Caco-2 (cell line): Measurements from ENCODE around the gene ZMYND19. TPM values are rescaled to one million over a fixed set of nuclear protein-coding genes. Genes with fewer than 3 reads are reported as not detected.
"Not testable (repeated sequence)": the region's sequence is repeated elsewhere in the genome, so short reads cannot be mapped to it uniquely, and the experiment has no call there.

ENCODE experiments used
- BruUV-seq: library from RNA; stranded (reverse); fragments of 400-500 nt; replicated peaks from 2 replicates; lab custom pipeline; 2021; lab: Mats Ljungman, UMichigan
- CTCF ChIA-PET: fragments of 300-600 bp; sonication (Branson Sonifier 250); formaldehyde crosslinking; loops from one replicate; lab custom pipeline; 2022; ENCODE audit warnings: antibody characterized with exemption; lab: Charles Lee
- POLR2A ChIA-PET: fragments of 300-600 bp; sonication (Branson Sonifier 250); formaldehyde crosslinking; loops from one replicate; lab custom pipeline; 2022; ENCODE audit warnings: antibody characterized with exemption; lab: Charles Lee
- DNase-seq, 2 experiments: peaks; one replicate each; pipeline versions ENCODE4 v3.0.0 to v3.0.0-alpha.2; 2020 to 2022
- H3K27me3 ChIP-seq: replicated peaks from 2 replicates; pipeline ENCODE4 v1.6.0; 2011; ENCODE audit warnings: low read length; ENCODE audit not compliant: control insufficient read depth, insufficient read depth
- H3K36me3 ChIP-seq: 2 replicates; pipeline ENCODE4 v1.5.1; 2011; ENCODE audit warnings: low read length; ENCODE audit not compliant: control insufficient read depth, insufficient read depth
- H3K4me1 ChIP-seq: fragments of 250-450 bp; sonication (Bioruptor Pico); 2 replicates; pipeline ENCODE4 v1.5.1; 2020; ENCODE audit warnings: mild to moderate bottlenecking
- H3K4me3 ChIP-seq: 2 replicates; pipeline ENCODE4 v1.5.1; 2011; ENCODE audit warnings: low read depth, mild to moderate bottlenecking, control low read depth, low read length
- H3K9me3 ChIP-seq: fragments of 250-450 bp; sonication (Bioruptor Pico); 2 replicates; pipeline ENCODE4 v1.5.1; 2020; ENCODE audit warnings: mild to moderate bottlenecking, moderate library complexity
- H3K27ac Mint-ChIP-seq: one replicate; pipeline ENCODE4 v1.8.0; 2022; ENCODE audit warnings: mixed read lengths; ENCODE audit not compliant: unreplicated experiment
- H3K27me3 Mint-ChIP-seq: one replicate; pipeline ENCODE4 v1.8.0; 2022; ENCODE audit warnings: mixed read lengths; ENCODE audit not compliant: insufficient read depth, unreplicated experiment
- H3K36me3 Mint-ChIP-seq: one replicate; pipeline ENCODE4 v1.8.0; 2022; ENCODE audit warnings: mild to moderate bottlenecking, mixed read lengths; ENCODE audit not compliant: insufficient read depth, unreplicated experiment
- H3K4me1 Mint-ChIP-seq: one replicate; pipeline ENCODE4 v1.8.0; 2022; ENCODE audit warnings: low read depth, mixed read lengths; ENCODE audit not compliant: unreplicated experiment
- H3K4me3 Mint-ChIP-seq: one replicate; pipeline ENCODE4 v1.8.0; 2022; ENCODE audit warnings: mild to moderate bottlenecking, moderate library complexity, mixed read lengths; ENCODE audit not compliant: unreplicated experiment
- H3K9me3 Mint-ChIP-seq: one replicate; pipeline ENCODE4 v1.8.0; 2022; ENCODE audit warnings: mixed read lengths; ENCODE audit not compliant: unreplicated experiment
- CTCF ChIP-seq, 2 experiments: fragments of 200-600 bp in 1 of 2; IDR thresholded peaks; 1 replicate in 1 of 2; 2 replicates in 1 of 2; pipeline versions ENCODE4 v1.5.1 to v1.8.0; 2011 to 2022; ENCODE audit warnings: antibody characterized with exemption in 1 of 2, control low read depth in 1 of 2, inconsistent platforms in 1 of 2, low read depth in 1 of 2, low read length in 1 of 2, mild to moderate bottlenecking in 1 of 2, moderate library complexity in 1 of 2; ENCODE audit not compliant: insufficient read depth in 1 of 2, severe bottlenecking in 1 of 2, unreplicated experiment in 1 of 2
- intact Hi-C: fragments of 100-400 bp; cut with micrococcal nuclease; formaldehyde crosslinking; loops from one replicate; pipeline ENCODE4 v1.10.0; 2022; ENCODE audit not compliant: unreplicated experiment
- total RNA-seq: library from RNA; stranded (reverse); gene quantifications from 2 replicates; pipeline ENCODE4 v1.2.3, GENCODE V29; 2022

Gene ZMYND19
- total RNA-seq, 1 experiment from 2014 or later, result 66.3 TPM

- peaks cover under 1% of the 10 kb centered on the region; the same call in 1 of the 2 replicates for H3K4me1 ChIP-seq
- no peak overlapping the region for H3K4me3 ChIP-seq
- ChIA-PET POLR2A (no interaction called here), CTCF (no interaction called here)
- DNase-seq, result no peak
- BruUV-seq, result no TSS peak
- peaks cover 93% of the 10 kb centered on the region for H3K36me3 Mint-ChIP-seq
- intact Hi-C loops, result no loop called here
- H3K4me3 Mint-ChIP-seq, result no peak overlapping the region
- no peaks in the 10 kb centered on the region for H3K27me3 Mint-ChIP-seq
- no peaks in the 10 kb centered on the region for H3K27me3 ChIP-seq
- H3K9me3 ChIP-seq, result no peaks in the 10 kb centered on the region
- TF ChIP-seq CTCF (IDR thresholded peaks at IDR 0.05; ENCODE audit: insufficient read depth in 1 of 2, low read depth in 1 of 2, low read length in 1 of 2, severe bottlenecking in 1 of 2, unreplicated experiment in 1 of 2), result no peak
- no peaks in the 10 kb centered on the region; the same call in 1 of the 2 replicates for H3K36me3 ChIP-seq
- peaks cover 22% of the 10 kb centered on the region for H3K4me1 Mint-ChIP-seq
- H3K27ac Mint-ChIP-seq, result peak overlapping the region; percentile 36
- no peaks in the 10 kb centered on the region for H3K9me3 Mint-ChIP-seq
Measured at GRCh38 chr9:137555179-137555578, 35.1 kb downstream of the ZMYND19 start.

GRCh38 chr9:137554349-137554748, 36.0 kb downstream of the ZMYND19 start:
- Histone ChIP-seq H3K4me3 (no peak overlapping the region), H3K9me3 (no peaks in the 10 kb centered on the region), H3K27me3 (no peaks in the 10 kb centered on the region), H3K4me1 (peaks cover 5% of the 10 kb centered on the region; the same call in 1 of the 2 replicates), H3K36me3 (no peaks in the 10 kb centered on the region; the same call in 1 of the 2 replicates)
- ChIA-PET POLR2A (no interaction called here), CTCF (no interaction called here)
- intact Hi-C loops, result loop anchor here (5.0 kb wide), 1 partner anchor 53 kb away; the partner anchor contains the start of gene ARRDC1
- Mint-ChIP-seq H3K4me3 (no peak overlapping the region), H3K27me3 (no peaks in the 10 kb centered on the region), H3K27ac (no peak overlapping the region), H3K9me3 (no peaks in the 10 kb centered on the region), H3K4me1 (peaks cover 16% of the 10 kb centered on the region), H3K36me3 (peaks cover 87% of the 10 kb centered on the region)
- no peak for TF ChIP-seq CTCF (IDR thresholded peaks at IDR 0.05; ENCODE audit: insufficient read depth in 1 of 2, low read depth in 1 of 2, low read length in 1 of 2, severe bottlenecking in 1 of 2, unreplicated experiment in 1 of 2)
- no TSS peak for BruUV-seq
- no peak for DNase-seq

DNA sequence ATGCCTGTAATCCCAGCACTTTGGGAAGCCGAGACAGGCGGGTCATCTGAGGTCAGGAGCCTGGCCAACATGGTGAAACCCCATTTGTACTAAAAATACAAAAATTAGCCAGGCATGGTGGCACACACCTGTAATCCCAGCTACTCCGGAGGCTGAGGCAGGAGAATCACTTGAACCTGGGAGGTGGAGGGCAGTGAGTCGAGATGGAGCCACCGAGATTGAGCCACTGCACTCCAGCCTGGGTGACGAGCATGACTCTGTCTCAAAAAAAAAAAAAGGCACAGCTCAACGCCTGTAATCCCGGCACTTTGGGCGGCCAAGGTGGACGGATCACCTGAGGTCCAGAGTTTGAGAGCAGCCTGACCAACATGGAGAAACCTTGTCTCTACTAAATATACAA, 36.7 kb downstream of the ZMYND19 start:
- H3K4me3 Mint-ChIP-seq, H3K27me3 ChIP-seq, H3K36me3 ChIP-seq, H3K27me3 Mint-ChIP-seq, H3K4me3 ChIP-seq, H3K9me3 Mint-ChIP-seq, POLR2A ChIA-PET, H3K27ac Mint-ChIP-seq, CTCF ChIA-PET, BruUV-seq, DNase-seq, H3K4me1 ChIP-seq, H3K9me3 ChIP-seq: not testable (repeated sequence)
- H3K36me3 Mint-ChIP-seq, result peaks cover 82% of the 10 kb centered on the region
- intact Hi-C loops, result loop anchor here (5.0 kb wide), 1 partner anchor 54 kb away; the partner anchor contains the start of gene ARRDC1
- H3K4me1 Mint-ChIP-seq, result peaks cover 16% of the 10 kb centered on the region
